ENCODE results near the gene CNTNAP2. TPM values are rescaled to one million over a fixed set of nuclear protein-coding genes. Genes with fewer than 3 reads are reported as not detected.

The CNTNAP2 gene
- total and polyA plus RNA-seq, 2 of the 4 experiments (the other 2 are of a cell fraction): not detected

- WGBS, 2 experiments (ENCODE audit: extremely low coverage in 2 of 2, insufficient read length in 1 of 2): no CpG with 5 or more reads among the region's 3 CpGs
- H3K4me1 ChIP-seq (ENCODE audit: control insufficient read depth, insufficient read depth, low read length): no peaks in the 10 kb centered on the region
- no peak for TF ChIP-seq CEBPB (IDR thresholded peaks at IDR 0.05; ENCODE audit: low read depth, low read length)
- no peak for TF ChIP-seq SMC3 (IDR thresholded peaks at IDR 0.05; ENCODE audit: low read depth, low read length)
- TF ChIP-seq, protein P1, sequence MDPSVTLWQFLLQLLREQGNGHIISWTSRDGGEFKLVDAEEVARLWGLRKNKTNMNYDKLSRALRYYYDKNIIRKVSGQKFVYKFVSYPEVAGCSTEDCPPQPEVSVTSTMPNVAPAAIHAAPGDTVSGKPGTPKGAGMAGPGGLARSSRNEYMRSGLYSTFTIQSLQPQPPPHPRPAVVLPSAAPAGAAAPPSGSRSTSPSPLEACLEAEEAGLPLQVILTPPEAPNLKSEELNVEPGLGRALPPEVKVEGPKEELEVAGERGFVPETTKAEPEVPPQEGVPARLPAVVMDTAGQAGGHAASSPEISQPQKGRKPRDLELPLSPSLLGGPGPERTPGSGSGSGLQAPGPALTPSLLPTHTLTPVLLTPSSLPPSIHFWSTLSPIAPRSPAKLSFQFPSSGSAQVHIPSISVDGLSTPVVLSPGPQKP (IDR thresholded peaks at IDR 0.05; ENCODE audit: borderline replicate concordance, low read depth, low read length): no peak
- no peak for TF ChIP-seq RAD21 (IDR thresholded peaks at IDR 0.05; ENCODE audit: low read length)
- no peak for TF ChIP-seq RCOR1 (IDR thresholded peaks at IDR 0.05; ENCODE audit: insufficient replicate concordance, low read length)
- no peak for TF ChIP-seq RFX5 (IDR thresholded peaks at IDR 0.05; ENCODE audit: low read depth, low read length)
- TF ChIP-seq BHLHE40 (IDR thresholded peaks at IDR 0.05; ENCODE audit: low read depth, low read length): no peak
- no peak for TF ChIP-seq MXI1 (IDR thresholded peaks at IDR 0.05; ENCODE audit: borderline replicate concordance, low read depth, low read length)
- TF ChIP-seq, protein P2, sequence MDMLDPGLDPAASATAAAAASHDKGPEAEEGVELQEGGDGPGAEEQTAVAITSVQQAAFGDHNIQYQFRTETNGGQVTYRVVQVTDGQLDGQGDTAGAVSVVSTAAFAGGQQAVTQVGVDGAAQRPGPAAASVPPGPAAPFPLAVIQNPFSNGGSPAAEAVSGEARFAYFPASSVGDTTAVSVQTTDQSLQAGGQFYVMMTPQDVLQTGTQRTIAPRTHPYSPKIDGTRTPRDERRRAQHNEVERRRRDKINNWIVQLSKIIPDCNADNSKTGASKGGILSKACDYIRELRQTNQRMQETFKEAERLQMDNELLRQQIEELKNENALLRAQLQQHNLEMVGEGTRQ (IDR thresholded peaks at IDR 0.05; ENCODE audit: low read depth, low read length): no peak
- no peak for TF ChIP-seq POLR2A (IDR thresholded peaks at IDR 0.05; ENCODE audit: low read depth, low read length)
- no peak for TF ChIP-seq MAFK (IDR thresholded peaks at IDR 0.05; ENCODE audit: low read depth, low read length)
- TF ChIP-seq MAZ (IDR thresholded peaks at IDR 0.05; ENCODE audit: borderline replicate concordance, low read depth, low read length): no peak
- TF ChIP-seq NFE2L2 (IDR thresholded peaks at IDR 0.05; ENCODE audit: low read depth, low read length): no peak
- H2BK5ac ChIP-seq (ENCODE audit: low read depth, low read length, poor library complexity, severe bottlenecking): no peak overlapping the region
- H3K4me2 ChIP-seq (ENCODE audit: low read depth, low read length): no peak overlapping the region
- ChIA-PET POLR2A (ENCODE audit: unreplicated experiment) (no interaction called here), CTCF (no interaction called here)
- H3K9ac ChIP-seq (ENCODE audit: low read depth, low read length): no peak overlapping the region
- no peak overlapping the region for H4K5ac ChIP-seq (ENCODE audit: low read depth, low read length)
- H3K23ac ChIP-seq (ENCODE audit: low read depth, low read length): no peak overlapping the region
- BruUV-seq (replicated peaks): no TSS peak
- dilution Hi-C loops (cut with HindIII; ENCODE audit: low sequenced_read_pairs, unreplicated experiment) (no loop called here), intact Hi-C loops (cut with micrococcal nuclease) (no loop called here), in situ Hi-C loops (cut with MboI; ENCODE audit: low sequenced_read_pairs) (no loop called here)
- H3K36me3 ChIP-seq (ENCODE audit: control insufficient read depth, insufficient read depth, low read length): no peaks in the 10 kb centered on the region
- no peak overlapping the region for H3K4me3 ChIP-seq (ENCODE audit: insufficient read depth, low read depth, low read length)
- no peak overlapping the region for H4K91ac ChIP-seq (ENCODE audit: insufficient read depth, low read depth, low read length)
- no peak overlapping the region for H3K14ac ChIP-seq (replicated peaks; ENCODE audit: low read depth, low read length)
- no peak for DNase-seq
- no peaks in the 10 kb centered on the region for H3K9me1 ChIP-seq (ENCODE audit: insufficient read depth, low read length)
- no peak overlapping the region for H3K4ac ChIP-seq (ENCODE audit: low read depth, low read length)
- H3K18ac ChIP-seq (ENCODE audit: low read depth, low read length): no peak overlapping the region
- no peak overlapping the region for H2BK20ac ChIP-seq (ENCODE audit: low read depth, low read length)
- no peak overlapping the region for H2AFZ ChIP-seq (replicated peaks; ENCODE audit: low read length, poor library complexity)
- no peak overlapping the region for H2BK15ac ChIP-seq (ENCODE audit: low read depth, low read length)
- no peak overlapping the region for H2AK9ac ChIP-seq (replicated peaks; ENCODE audit: low read depth, low read length, poor library complexity)
- H2BK120ac ChIP-seq (ENCODE audit: low read depth, low read length): no peak overlapping the region
- H4K8ac ChIP-seq (ENCODE audit: low read depth in 2 of 2, low read length in 2 of 2): no peak overlapping the region
- no peaks in the 10 kb centered on the region for H4K20me1 ChIP-seq (ENCODE audit: insufficient read depth, low read length)
- H3K56ac ChIP-seq (ENCODE audit: extremely low read depth, insufficient read depth, low read length): no peak overlapping the region
- H2AK5ac ChIP-seq (ENCODE audit: low read depth, low read length): no peak overlapping the region
- no peak for ATAC-seq (ENCODE audit: low read depth)
- no peak overlapping the region for H3K27ac ChIP-seq (ENCODE audit: insufficient read depth, low read length)
- H3K79me1 ChIP-seq (ENCODE audit: low read depth in 1 of 2, low read length in 2 of 2): no peaks in the 10 kb centered on the region
- no peaks in the 10 kb centered on the region for H3K27me3 ChIP-seq (ENCODE audit: control insufficient read depth, insufficient read depth, low read length)
- H3K9me3 ChIP-seq (ENCODE audit: control insufficient read depth, insufficient read depth, low read length): peaks cover 21% of the 10 kb centered on the region
These were observed 2317.1 kb downstream of the CNTNAP2 start for GRCh38 chr7:148433521-148434180.
